Upper lobe of left lung (tissue), 4 donors: Measurements from ENCODE around the gene ABHD11.

Experiments
- CTCF ChIP-seq, 6 experiments: fragments of 450-650 bp in 4 of 6; fragments of 200-600 bp in 2 of 6; sonication (generic) in 2 of 6; IDR thresholded peaks; one replicate each; pipeline ENCODE4 v1.5.1; 2016 to 2019; ENCODE audit warnings: antibody characterized with exemption in 6 of 6
- EP300 ChIP-seq, 4 donors: sonication (generic); formaldehyde crosslinking; IDR thresholded peaks; one replicate each; pipeline ENCODE4 v1.5.1; 2017; ENCODE audit warnings: antibody characterized with exemption in 4 of 4, control low read depth in 2 of 4
- POLR2A ChIP-seq, 4 donors: fragments of 450-650 bp; IDR thresholded peaks; one replicate each; pipeline ENCODE4 v1.5.1; 2016 to 2017; ENCODE audit warnings: antibody characterized with exemption in 4 of 4, mild to moderate bottlenecking in 2 of 4
- POLR2AphosphoS5 ChIP-seq, 2 donors: sonication (generic); formaldehyde crosslinking; IDR thresholded peaks; one replicate each; pipeline ENCODE4 v1.5.1; 2017; ENCODE audit warnings: antibody characterized with exemption in 2 of 2

- no peak for TF ChIP-seq CTCF (IDR thresholded peaks at IDR 0.05)
- TF ChIP-seq POLR2A (IDR thresholded peaks at IDR 0.05): no peak
- no peak for TF ChIP-seq EP300 (IDR thresholded peaks at IDR 0.05)
- no peak for TF ChIP-seq POLR2AphosphoS5 (IDR thresholded peaks at IDR 0.05)
These were observed 24.0 kb upstream of the ABHD11 start for GRCh38 chr7:73762659-73762999.
